ENCODE measurements around the gene SPNS2.

SPNS2 gene

GRCh38 chr17:4480929-4481898 is 17.5 kb upstream of the SPNS2 start:
- DNase-seq (ENCODE audit: low read depth, low spot score), result no peak

- DNase-seq (ENCODE audit: low read depth, low spot score), result no peak
Observed at GRCh38 chr17:4482338-4483011, 16.2 kb upstream of the SPNS2 start.

GRCh38 chr17:4483012-4483840 is 15.5 kb upstream of the SPNS2 start:
- DNase-seq (ENCODE audit: low read depth, low spot score), result peak; percentile 55

- no peak for DNase-seq (ENCODE audit: low read depth, low spot score)
Observed at GRCh38 chr17:4485676-4486646, 12.7 kb upstream of the SPNS2 start.

DNA sequence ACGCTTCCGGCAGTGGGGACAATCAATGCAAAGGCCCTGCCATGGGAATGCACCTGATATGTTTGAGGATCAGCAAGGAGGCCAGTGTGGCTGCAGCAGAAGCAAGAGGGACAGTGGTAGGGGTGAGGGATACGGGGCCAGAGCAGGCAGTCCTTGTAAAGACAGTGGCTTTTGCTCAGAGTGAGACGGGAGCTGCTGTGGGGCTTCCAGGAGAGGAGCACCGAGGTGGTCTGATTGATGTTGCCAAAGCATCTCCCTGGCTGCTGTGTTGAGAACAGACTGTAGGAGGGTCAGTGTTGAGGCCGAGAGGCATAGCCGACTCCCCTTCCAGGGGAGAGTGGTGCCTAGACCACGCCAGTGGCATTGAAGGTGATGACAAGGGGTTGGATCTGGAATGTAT is 11.4 kb upstream of the SPNS2 start:
- no peak for DNase-seq (ENCODE audit: low read depth, low spot score)

- DNase-seq (ENCODE audit: low read depth, low spot score), result no peak
Observed at GRCh38 chr17:4487820-4488716, 10.6 kb upstream of the SPNS2 start.

DNA sequence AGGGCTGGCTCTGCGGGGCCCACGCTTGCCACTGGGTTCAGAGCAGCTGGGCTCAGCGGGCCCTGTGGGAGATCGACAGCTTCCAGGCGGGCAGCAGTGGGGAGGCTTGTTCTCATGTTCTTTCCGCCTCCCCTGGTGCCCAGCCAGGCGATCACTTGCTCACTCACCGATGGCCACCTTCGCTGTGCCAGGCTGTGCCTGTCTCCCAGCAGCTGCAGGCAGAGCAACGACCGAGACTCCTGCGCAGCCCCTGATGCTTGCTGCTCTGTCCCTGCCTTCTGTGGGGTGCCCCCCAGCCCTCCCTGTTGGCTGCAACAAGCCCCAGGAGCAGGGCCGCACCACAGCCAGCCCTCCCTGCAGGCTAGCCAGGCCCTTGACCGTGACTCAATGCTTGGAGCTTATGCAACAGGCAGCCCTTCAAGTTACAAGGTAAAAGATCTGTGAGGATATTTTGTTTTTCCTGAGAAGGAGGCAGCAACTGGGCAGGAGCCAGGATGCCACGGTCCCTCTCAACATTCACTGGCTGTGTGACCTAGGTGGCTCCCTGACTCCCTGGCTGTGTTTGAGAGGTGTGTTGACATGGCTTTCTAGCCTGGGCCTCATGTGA is 9.6 kb upstream of the SPNS2 start:
- no peak for DNase-seq (ENCODE audit: low read depth, low spot score)

- DNase-seq (ENCODE audit: low read depth, low spot score), result no peak
Observed at GRCh38 chr17:4490109-4490591, 8.5 kb upstream of the SPNS2 start.

DNA sequence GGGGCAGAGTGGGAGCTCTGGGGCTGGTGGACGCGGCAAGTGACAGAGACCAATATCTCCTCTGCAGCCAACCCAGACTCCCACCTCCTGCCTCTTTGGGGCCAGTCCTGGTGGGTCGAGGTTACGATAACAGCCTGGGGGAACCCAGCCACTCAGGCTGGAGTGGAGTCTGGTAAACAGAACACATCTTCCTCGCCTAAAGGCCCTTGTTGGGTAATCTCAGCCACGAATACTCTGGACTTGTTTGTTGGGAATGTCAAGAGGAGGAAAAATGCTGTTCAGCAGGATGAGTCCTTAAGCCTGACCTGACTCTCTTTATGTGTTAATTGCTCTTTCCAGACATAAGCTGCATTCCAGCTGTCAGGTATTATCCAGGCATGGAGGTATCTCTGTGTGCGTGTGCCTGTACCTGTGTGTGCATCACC is 8.0 kb upstream of the SPNS2 start:
- DNase-seq (ENCODE audit: low read depth, low spot score), result peak; percentile 92

GRCh38 chr17:4492721-4493561 is 5.7 kb upstream of the SPNS2 start:
- DNase-seq (ENCODE audit: low read depth, low spot score), result peak; percentile 94

DNA sequence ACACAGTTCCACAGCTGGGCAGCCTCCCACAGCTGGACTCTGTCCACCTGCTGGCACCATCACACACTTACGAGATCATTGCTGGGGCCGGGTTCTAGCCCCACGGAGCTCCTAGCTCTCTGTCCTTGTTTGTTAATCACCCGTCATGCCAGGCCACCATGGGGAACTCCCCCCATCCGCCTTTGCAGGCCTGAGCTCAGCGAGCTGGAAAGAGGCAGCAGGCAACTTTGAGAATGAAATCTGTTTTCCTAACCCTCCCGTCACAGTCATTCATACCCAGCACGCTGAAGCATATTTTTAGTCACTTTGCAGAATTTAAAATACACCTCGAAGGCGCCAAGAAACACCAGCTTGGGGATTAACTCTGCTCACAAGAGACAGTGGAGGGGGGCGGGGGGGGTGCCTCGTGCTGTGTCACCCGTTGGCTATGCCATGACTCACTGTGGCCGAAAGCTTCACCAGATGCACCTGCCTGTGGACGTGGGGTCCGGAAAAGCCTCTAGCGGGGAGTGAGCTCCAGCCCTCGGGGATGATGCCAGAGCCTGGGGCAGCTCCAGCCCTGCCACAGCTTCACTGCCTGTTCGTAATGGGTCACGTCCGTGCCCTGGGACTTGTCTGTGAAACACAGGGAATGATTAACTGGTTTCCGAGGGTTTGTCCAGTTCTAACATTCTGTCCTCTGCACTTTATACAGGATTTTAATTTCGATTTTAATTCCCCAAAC is 1.4 kb upstream of the SPNS2 start:
- no peak for DNase-seq (ENCODE audit: low read depth, low spot score)

GRCh38 chr17:4499431-4500190 is 930 bp downstream of the SPNS2 start:
- peak; percentile 48 for DNase-seq (ENCODE audit: low read depth, low spot score)

DNA sequence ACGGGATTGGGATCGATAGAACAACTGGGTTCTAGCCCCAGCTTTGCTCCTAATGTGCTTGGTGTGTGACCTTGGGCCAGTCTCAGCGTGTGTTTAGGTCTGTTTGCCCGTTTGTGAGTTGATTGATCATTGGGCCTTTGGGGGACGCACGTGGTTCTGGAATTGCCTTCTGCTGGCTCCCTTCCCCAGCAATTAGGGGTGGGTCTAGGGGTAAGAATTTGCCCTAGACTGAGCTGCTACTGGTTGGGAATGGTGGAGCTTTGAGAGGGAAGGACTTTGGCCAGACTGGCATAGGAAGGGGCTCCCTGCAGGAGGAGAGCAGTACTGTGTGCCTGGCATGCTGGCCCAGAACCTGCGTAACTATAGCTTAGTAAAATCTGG is 1.5 kb downstream of the SPNS2 start:
- peak; percentile 30 for DNase-seq (ENCODE audit: low read depth, low spot score)

DNA sequence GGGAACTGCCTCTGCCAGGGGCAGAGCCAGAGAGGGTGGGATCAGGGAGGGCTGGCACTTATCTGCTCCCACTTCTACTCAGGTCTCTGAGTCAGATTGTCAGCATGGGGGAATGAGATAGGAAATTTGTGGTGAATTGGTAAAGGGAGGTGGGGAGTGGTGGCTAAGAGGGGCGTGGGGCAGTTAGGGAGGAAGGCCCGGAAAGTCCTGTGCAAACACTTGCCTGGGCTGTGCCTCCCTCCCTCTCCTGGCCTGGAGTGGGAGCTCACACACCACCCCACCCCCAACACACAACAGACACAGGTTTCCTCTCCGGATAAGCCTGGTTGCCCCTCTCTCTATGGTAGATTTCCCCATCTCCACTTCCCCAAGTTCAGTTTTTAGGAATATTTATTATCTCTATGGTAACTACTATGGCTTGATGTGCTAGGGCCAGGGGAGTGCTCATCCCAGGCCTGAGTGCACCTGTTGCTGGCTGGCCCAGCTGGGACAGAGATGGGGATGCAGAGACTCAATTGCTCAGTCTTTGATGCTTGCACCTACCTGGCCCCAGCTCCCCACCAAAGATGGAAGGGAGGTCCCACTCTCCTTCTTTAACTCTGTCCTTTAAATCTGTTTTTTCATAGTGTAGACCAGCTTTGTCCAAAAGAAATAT is 2.7 kb downstream of the SPNS2 start:
- DNase-seq (ENCODE audit: low read depth, low spot score), result no peak

- DNase-seq (ENCODE audit: low read depth, low spot score), result peak; percentile 85
Observed at GRCh38 chr17:4502466-4503154, 3.9 kb downstream of the SPNS2 start.

Data from ELF-1 (cell line).